K562 (cell line): Measurements from ENCODE around the gene SEMA6D. TPM values are rescaled to one million over a fixed set of nuclear protein-coding genes. Genes with fewer than 3 reads are reported as not detected.

ENCODE experiments used
- ARID1B ChIP-seq: fragments of 450-650 bp; IDR thresholded peaks from 2 replicates; pipeline ENCODE4 v1.6.1; 2016; ENCODE audit warnings: antibody characterized with exemption, mild to moderate bottlenecking, inconsistent platforms
- NBN ChIP-seq: fragments of 450-650 bp; IDR thresholded peaks from 2 replicates; pipeline ENCODE4 v1.6.1; 2016; ENCODE audit warnings: low read depth, mild to moderate bottlenecking
- RREB1 ChIP-seq: fragments of 250-450 bp; sonication (Bioruptor Pico); IDR thresholded peaks from 2 replicates; pipeline ENCODE4 v1.4.0; 2020
- SIX5 ChIP-seq, 2 experiments: IDR thresholded peaks; 2 replicates each; pipeline ENCODE4 v1.6.1; 2011; ENCODE audit warnings: low read length in 2 of 2, borderline replicate concordance in 1 of 2, low read depth in 1 of 2, mild to moderate bottlenecking in 1 of 2, moderate library complexity in 1 of 2; ENCODE audit not compliant: insufficient read depth in 1 of 2
- ZNF133 ChIP-seq: fragments of 250-450 bp; sonication (Bioruptor Pico); IDR thresholded peaks from 2 replicates; pipeline ENCODE4 v1.4.0; 2020; ENCODE audit warnings: mild to moderate bottlenecking
- ZNF398 ChIP-seq: fragments of 250-450 bp; sonication (Bioruptor Pico); IDR thresholded peaks from 2 replicates; pipeline ENCODE4 v1.8.0; 2021; ENCODE audit warnings: moderate library complexity, mild to moderate bottlenecking, inconsistent platforms
- ZNF431 ChIP-seq: sonication (generic); formaldehyde crosslinking; IDR thresholded peaks from 2 replicates; pipeline ENCODE4 v1.8.0; 2022; ENCODE audit warnings: mild to moderate bottlenecking, missing genetic modification reagents
- polyA plus RNA-seq, 8 experiments: library from polyadenylated mRNA; depleted of rRNA in 4 of 8; stranded (reverse) in 5 of 8; unstranded in 3 of 8; fragments of >200 nt; fragmentation: Nextera tagmentation in 2 of 8; fragmentation: Illumina TruSeq in 1 of 8; extraction: Ambion mirVana in 2 of 8; extraction: Trizol in 1 of 8; gene quantifications; 2 replicates each; pipeline versions ENCODE4 v1.2.1 to v1.2.3, GENCODE V29; 2011 to 2014; ENCODE audit warnings: inconsistent platforms in 1 of 8, missing spikeins in 1 of 8
- total RNA-seq, 7 experiments: library from RNA; depleted of rRNA in 6 of 7; stranded (reverse); fragments of >200 nt in 6 of 7; fragmentation: Illumina TruSeq in 2 of 7; extraction: Trizol in 2 of 7; gene quantifications; 2 replicates each; pipeline versions ENCODE4 v1.2.1 to v1.2.3, GENCODE V29; 2011 to 2021; ENCODE audit warnings: low replicate concordance in 1 of 7

Gene SEMA6D
- total and polyA plus RNA-seq, 9 of the 15 experiments (the other 6 are each of a cell fraction or from before 2014, with no cell fraction given), result not detected

- TF ChIP-seq ZNF398 (CRISPR knock-in tag) (no peak), RREB1 (no peak), ZNF133 (CRISPR knock-in tag) (no peak), ARID1B (no peak), NBN (no peak), ZNF431 (CRISPR knock-in tag) (no peak), SIX5 (IDR thresholded peaks at IDR 0.05; ENCODE audit: borderline replicate concordance in 1 of 2, insufficient read depth in 1 of 2, low read depth in 1 of 2, low read length in 2 of 2) (no peak)
- TF ChIP-seq, all 486 proteins: peak for 0
Observed at GRCh38 chr15:47796830-47797229, 79.5 kb downstream of the SEMA6D start (continued).
